Ecto neural progenitor cell (in vitro differentiated cells): Measurements from ENCODE around the gene SLC6A5.
"Not testable (repeated sequence)": the region's sequence is repeated elsewhere in the genome, so short reads cannot be mapped to it uniquely, and the experiment has no call there.

ENCODE experiments used
- DNase-seq: peaks from one replicate; pipeline ENCODE4 v3.0.0-alpha.2; 2018; ENCODE audit warnings: low spot score

SLC6A5 gene

GRCh38 chr11:20599221-20600019 is at the start of gene SLC6A5:
Gene SLC6A5 (plus strand): TSS chr11:20599608. CDS start chr11:20599673, 65 bp downstream.
- DNase-seq: peak; percentile 88

DNA sequence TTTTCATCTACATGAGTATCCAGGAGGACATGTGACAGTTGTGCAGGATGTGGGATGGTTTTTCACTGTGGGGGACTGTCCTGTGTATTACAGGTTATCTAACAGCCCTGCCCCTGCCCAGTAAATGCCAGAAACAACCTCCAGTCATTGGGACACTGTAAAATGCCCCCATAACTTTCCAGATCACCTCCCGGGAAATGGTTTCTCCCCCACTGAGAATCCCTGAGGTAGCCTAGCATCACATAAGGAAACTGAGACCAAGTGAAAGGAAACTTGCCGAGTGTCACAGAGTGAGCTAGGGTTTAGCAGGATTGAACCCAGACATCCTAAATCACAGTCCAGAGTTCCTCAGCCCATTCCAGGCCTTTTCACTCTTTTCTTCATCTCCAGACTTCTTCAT is 48.3 kb upstream of the SLC6A5 start:
- no peak for DNase-seq

DNA sequence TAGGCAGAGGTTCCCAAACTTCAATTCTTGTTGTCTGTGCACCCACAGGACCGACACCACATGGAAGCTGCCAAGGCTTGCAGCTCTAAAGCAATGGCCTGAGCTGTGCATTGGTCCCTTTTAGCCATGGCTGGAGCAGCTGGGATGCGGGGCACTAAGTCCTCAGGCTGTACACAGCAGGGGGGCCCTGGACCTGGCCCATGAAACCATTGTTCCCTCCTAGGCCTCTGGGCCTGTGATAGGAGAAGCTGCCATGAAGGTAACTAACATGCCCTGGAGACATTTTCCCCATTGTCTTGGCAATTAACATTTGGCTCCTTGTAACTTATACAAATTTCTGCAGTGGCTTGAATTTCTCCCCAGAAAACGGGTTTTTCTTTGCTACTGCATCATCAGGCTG is 43.6 kb upstream of the SLC6A5 start:
- DNase-seq: no peak

DNA sequence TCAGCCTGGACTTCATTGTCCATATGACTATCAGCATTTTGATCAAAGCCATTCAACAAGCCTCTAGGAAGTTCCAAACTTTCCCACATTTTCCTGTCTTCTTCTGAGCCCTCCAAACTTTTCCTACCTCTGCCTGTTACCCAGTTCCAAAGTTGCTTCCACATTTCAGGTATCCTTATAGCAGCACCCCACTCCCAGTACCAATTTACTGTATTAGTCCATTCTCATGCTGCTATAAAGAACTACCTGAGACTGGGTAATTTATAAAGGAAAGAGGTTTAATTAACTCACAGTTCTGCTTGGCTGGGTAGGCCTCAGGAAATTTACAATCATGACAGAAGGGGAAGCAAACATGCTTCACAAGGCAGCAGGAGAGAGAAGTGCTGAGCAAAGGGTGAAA is 43.0 kb upstream of the SLC6A5 start:
- DNase-seq: not testable (repeated sequence)

GRCh38 chr11:20558741-20559140 is 40.7 kb upstream of the SLC6A5 start:
- DNase-seq: no peak

- DNase-seq: no peak
Observed at GRCh38 chr11:20559523-20560300, 39.7 kb upstream of the SLC6A5 start.

- DNase-seq: no peak
Observed at GRCh38 chr11:20561915-20562314, 37.5 kb upstream of the SLC6A5 start.

- no peak for DNase-seq
Observed at GRCh38 chr11:20563866-20564265, 35.5 kb upstream of the SLC6A5 start.

GRCh38 chr11:20564846-20565635 is 34.4 kb upstream of the SLC6A5 start:
- DNase-seq: no peak

GRCh38 chr11:20566115-20566514 is 33.3 kb upstream of the SLC6A5 start:
- DNase-seq: not testable (repeated sequence)

DNA sequence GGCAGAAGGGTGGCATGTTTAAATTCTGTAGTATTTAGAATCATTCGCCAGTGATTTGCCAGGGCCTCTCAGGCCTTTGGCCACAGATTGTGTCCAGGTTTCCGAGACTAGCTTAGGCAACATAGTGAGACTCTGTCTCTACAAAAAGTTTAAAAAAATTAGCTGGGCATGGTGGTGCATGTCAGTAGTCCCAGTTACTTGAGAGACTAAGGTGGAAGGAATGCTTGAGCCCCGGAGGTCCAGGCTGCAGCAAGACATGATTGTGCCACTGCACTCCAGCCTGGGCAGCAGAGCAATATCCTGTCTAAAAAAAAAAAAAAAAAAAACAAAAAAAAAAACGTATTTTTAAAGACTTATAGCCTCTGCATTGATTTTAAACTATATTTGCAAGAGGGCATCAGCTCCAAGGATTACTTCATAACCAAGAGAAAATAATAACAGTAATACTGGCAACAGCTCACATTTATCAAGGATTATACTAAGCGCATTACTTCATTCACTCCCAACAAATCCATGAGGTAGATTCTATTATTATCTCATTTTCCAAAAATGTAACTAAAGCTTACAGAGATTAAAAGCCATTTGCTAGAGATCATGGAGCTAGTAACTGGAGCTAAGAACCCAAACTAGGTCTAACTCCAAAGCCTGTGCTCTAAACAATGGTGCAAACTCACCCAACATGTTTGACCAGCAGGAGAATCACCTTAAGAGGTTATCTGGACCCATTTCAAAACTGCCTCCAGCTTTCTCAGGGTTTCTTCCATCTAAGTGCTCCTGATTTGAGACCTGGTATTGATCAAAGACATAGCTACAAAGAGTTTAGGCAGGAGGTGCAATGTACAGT is 32.6 kb upstream of the SLC6A5 start:
- no peak for DNase-seq

DNA sequence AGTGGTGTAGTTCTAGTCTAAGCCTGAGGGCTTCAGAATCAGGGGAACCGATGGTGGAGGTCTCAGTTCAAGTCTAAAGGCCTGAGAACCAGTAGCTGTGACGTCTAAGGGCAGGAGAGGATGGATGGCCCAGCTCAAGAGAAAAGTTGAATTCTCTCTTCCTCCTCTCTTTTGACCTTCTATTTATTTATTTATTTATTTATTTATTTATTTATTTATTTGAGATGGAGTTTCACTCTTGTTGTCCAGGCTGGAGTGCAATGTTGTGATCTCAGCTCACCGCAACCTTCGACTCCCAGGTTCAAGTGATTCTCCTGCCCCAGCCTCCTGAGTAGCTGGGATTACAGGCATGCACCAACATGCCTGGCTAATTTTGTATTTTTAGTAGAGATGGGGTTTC is 19.7 kb upstream of the SLC6A5 start:
- DNase-seq: not testable (repeated sequence)

GRCh38 chr11:20583201-20583600 is 16.2 kb upstream of the SLC6A5 start:
- DNase-seq: no peak

DNA sequence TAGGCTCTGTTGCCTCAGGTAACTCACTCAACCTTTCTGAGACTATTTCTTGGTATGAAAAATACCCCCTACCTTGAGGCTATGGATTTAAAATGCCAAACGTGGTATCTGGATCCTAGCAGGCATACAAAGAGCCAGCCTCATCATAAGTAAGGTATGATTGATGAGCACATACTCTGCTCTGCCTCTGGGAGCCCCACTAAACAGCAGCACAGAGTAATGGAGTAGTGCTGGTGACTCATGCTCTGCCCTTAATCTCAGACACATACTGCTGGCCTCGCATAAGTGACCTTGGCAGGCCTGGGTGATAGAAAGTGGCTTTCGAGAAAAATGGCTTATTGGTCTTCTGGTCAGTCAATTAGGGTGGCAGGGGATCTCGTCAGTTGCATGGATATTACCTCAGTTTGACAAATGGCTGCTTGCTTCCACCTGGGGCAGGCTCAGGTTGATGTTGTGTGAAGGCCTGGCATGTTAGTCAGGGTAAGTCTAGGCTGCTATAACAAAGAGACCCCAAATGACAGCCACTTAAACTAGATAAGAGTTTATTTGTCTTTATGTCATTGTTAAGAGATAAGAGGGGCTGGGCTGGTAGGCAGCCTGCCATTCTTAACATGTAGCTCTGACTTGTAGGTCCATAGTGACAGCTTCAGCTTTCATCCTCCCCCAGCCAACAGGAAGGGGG is 15.2 kb upstream of the SLC6A5 start:
- DNase-seq: no peak

- no peak for DNase-seq
Observed at GRCh38 chr11:20589796-20590195, 9.6 kb upstream of the SLC6A5 start.

DNA sequence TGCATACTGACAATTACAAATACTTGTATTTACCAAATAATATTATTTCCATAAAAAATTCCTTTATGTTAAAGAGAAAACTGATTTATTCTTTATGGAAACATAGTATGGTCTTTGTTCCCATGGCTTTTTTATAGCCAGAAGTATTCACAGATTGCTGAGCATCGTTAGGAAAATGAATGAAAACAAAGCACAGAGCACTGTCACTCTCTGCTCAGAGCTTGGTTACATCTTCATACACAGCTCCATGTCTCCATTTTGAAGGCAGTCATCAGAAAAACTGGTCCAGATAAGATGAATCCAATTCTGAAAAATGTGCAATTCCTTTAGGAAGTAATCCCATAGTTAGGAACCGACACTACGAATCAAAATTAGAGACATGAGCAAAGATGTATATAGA is 9.0 kb upstream of the SLC6A5 start:
- DNase-seq: no peak

DNA sequence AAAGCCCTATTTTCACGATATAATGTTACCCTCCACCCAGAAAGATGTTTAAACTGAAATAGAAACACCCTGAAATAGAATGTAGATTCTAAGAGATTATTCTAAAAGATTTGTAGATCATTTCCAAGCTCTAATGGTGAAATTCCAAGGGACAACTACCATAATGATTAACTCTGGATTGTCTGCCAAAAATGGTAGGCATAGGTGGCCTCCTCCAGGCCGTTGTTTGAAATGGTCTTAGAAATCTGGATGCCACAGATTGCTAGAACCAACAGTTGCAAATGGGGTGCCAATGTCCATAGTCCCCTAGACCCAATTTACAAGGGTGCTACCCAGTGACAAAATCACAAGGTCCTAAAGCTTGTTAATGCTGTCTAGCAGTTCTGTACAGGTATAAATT is 6.7 kb upstream of the SLC6A5 start:
- no peak for DNase-seq

- no peak for DNase-seq
Observed at GRCh38 chr11:20594274-20595061, 4.9 kb upstream of the SLC6A5 start.

- no peak for DNase-seq
Observed at GRCh38 chr11:20595101-20595500, 4.3 kb upstream of the SLC6A5 start.
